HG02870 (cell line): Measurements from ENCODE around the gene CEMIP.
"Not testable (repeated sequence)": the region's sequence is repeated elsewhere in the genome, so short reads cannot be mapped to it uniquely, and the experiment has no call there.

Source experiments
- ATAC-seq: cut with Tn5 transposase; IDR thresholded peaks from one replicate; pipeline ENCODE4 v1.9.1; 2021; ENCODE audit warnings: mild to moderate bottlenecking, moderate library complexity; ENCODE audit not compliant: unreplicated experiment

CEMIP gene

DNA sequence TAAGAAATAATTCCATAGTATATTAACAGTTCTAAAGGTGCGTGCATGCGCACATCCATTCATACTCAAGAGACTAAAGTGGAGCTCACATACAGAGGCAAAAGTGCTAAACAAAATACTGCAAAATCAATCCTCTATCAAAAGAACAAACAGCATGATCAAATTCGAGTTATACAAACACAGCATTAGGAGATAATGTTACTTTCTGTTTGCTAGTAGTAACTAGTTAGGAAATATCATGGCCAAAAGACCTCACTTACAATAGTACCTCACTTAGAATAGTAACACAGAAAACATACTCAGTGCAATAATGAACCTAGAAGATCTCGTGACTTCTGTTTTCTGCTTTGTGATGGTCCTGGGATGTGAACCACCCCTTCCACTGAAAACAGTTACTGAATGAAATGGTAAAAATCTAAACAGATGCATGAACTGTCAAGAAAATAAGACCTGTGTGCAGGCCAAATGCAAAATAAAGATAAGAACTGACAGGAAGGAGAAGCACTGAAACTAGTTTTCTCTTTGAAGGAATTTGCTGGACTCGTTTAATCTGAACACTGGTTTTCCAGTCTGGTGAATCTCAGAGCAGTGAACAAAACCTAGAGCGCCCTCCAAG lies 20.9 kb upstream of the CEMIP start:
- ATAC-seq = no peak

DNA sequence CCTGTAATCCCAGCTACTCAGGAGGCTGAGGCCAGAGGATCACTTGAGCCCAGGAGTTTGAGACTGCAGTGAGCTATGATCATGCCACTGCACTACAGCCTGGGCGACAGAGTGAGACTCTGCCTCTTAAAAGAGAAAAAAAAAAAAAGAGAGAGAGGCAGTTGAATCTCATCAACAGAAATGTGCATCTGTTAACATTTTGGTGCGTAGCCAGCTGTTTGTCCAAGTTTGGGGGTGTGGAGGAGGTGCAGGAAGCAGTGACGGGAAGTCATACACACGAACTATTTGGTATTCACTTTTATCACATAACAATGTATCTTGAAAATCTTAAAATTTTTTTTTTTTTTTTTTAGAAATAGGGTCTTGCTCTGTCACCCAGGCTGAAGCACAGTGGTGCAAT lies 18.2 kb upstream of the CEMIP start:
- no peak for ATAC-seq

DNA sequence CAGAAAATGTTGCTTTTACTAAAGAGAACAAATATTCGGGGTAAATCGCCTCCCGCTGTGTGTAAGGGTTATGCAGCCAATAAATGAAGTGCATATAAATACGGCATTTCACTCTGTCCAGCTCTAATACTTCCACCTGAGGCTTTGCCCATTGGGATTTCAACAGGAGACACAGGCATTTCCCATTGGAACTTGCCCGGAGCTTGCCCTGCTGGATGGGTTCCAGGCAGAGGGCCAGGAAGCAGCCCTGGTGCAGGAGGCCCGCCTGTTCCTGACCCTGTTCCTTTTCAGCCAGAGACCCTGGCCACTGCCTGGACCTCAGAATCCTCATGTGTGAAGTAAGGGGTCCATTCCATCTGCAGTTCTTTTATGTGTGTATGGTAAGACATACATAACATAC lies 17.4 kb upstream of the CEMIP start:
- ATAC-seq = no peak

DNA sequence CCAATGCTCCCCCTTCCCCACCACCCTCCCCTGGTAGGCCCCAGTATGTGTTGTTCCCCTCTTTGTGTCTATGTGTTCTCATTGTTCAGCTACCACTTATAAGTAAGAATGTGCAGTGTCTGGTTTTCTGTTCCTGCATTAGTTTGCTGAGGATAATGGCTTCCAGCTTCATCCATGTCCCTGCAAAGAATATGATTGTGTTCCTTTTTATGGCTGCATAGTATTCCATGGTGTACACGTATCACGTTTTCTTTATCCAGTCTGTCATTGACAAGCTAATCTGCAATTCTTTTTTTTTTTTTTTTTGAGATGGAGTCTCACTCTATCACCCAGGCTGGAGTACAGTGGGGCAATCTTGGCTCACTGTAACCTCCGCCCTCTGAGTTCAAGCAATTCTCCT lies 15.9 kb upstream of the CEMIP start:
- not testable (repeated sequence) for ATAC-seq

DNA sequence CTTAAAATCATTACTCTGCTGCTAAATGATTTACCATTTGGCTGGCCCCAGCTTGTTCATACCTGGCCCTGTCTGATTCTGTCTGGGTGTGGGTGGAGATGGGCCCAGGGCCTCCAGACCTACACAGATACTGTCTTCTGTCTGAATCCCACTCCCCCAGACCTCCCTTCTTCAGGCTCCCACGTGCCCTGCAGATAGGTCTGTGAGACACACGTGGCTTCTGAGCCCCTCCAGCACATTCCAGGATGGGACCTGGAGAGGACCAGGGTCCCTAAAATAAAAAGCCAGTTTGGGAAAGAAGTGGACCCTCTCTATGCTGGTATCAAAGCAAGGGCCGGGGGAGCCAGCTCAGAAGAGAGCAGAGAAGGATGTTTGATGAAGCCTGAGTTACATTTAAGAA lies 14.6 kb upstream of the CEMIP start:
- no peak for ATAC-seq

DNA sequence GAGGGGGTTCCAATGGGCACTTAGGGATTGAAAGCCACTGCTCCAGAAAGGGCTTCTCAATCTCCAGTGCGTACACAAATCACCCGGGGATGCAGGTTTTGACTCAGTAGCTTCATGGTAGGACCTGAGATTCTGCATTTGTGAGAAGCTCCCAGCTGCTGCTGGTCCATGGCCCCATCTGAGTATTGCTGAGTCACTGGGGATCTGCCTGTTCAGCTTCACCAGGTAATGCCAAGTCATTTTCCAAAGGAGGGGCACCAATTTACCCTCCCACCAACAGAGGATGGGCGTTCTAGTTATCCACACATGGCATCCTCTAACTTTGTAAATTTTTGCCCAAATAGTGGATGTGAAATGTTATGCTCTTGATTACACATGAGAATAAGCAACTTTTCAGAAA lies 12.9 kb upstream of the CEMIP start:
- no peak for ATAC-seq

DNA sequence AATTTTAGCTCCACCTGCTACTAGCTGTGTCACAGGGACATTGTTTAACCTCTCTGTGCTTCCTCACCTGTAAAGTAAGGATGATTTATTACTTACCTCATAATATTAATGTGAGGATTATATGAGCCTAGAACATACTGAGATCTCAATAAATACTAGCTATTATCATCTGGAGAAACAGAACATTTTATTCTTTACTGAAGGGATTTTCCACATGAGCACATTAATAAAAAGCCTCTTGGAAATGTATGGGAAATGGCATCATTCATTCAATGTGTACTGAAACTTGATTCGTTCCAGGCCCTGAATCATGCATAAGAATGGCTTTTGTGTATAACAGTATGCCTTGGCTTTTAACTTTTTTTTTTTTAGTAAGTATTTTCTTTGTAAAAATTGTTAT lies 11.0 kb upstream of the CEMIP start:
- ATAC-seq = no peak

DNA sequence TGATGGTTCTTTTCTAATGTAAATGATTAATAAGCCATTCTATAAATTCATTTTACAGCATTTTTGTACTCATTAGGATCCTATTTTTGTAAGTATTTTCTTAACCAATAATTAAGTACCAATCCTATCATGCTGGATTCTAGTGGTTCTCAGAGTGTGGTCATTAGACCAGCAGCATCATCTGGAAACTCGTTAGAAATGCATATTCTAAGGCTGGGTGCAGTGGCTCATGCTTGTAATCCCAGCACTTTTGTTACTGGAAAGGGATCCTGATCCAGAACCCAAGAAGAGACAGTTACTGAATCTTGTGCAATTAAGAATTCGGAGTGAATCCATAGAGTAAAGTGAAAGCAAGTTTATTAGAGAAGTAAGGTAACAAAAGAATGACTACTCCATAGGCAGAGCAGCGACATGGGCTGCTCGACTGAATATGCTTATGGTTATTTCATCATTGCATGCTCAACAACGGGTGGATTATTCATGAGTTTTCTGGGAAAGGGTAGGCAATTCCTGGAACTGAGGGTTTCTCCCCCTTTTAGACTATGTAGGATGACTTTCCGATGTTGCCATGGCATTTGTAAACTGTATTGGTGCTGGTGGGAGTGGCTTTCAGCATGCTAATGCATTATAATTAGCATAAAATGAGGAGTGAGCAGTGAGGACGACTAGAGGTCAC lies 9.9 kb upstream of the CEMIP start:
- ATAC-seq = no peak

DNA sequence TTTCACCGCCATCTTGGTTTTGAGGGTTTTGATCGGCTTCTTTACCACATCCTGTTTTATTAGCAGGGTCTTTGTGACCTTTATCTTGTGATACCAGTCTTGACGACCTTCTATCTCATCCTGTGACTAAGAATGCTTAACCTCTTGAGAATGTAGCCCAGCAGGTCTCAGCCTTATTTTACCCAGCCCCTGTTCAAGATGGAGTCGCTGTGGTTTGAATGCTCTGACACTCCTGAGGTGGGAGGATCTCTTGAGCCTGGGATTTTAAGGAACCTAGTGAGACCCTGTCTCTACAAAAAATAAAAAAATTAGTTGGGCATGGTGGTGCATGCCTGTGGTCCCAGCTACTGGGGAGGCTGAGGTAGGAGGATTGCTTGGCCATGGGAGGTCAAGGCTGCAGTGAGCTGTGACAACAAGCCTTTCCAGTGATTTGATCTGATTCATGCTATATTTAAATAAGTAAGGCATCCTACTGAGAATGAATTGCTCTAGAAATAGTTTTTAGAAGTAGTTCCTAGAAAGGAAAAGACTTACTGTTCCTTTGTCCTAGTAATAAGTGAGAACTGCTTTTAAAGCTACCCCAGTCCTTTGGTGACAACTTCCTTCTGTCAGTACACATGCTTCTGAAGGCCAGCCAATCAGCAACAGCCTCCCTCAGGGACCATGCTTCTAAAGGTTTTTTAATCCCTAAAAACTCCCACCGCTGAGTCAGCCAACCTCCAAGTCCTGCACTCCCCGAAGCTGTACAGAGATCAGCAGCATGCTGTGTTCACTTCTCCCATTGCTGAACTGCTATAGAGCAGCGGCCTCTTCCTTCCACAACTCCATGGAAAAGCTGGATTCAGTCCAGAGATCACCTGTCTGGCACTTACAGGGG lies 9.1 kb upstream of the CEMIP start:
- ATAC-seq = no peak

DNA sequence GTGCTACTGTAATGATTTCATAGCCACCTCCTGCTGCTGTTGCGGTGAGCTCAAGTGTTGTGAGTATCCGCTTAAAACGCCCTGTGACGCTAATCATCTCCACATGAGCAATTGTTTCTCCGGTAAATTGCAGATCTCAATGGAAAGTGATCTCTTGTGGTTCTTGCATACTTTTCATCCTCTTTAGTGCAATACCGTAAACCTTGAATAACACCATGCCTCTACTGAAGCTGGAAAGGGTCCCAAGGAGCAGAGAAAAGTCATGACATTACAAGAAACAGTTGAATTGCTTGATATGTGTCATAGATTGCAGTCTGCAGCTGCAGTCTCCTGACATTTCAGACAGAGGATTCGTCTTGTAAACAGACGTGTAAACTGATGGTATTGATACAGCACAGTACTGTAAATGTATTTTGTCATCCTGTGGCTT lies 6.0 kb upstream of the CEMIP start:
- ATAC-seq = no peak

DNA sequence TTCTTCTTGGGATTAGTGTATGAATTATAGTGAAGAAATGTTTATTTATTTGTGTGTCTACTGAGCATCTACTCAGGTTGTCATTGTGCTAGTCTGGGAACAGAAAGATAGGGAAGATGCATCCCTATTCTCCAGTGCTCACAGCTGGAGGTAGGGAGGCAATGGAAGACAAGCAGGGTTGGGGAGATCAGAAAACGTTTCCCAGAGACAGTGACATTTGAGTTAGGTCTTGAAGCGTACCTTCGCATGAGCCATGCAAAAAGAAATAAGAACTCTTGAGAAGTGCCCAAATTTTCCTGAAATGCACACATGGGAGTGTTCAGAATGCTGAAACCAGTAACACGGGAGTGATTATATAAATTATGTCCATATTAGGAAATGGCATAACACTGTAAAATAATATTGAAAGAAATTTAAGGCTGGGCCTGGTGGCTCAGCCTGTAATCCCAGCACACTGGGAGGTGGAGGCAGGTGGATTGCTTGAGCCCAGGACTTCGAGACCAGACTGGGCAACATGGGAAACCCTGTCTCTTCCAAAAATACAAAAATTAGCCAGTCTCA lies 5.3 kb upstream of the CEMIP start:
- no peak for ATAC-seq

DNA sequence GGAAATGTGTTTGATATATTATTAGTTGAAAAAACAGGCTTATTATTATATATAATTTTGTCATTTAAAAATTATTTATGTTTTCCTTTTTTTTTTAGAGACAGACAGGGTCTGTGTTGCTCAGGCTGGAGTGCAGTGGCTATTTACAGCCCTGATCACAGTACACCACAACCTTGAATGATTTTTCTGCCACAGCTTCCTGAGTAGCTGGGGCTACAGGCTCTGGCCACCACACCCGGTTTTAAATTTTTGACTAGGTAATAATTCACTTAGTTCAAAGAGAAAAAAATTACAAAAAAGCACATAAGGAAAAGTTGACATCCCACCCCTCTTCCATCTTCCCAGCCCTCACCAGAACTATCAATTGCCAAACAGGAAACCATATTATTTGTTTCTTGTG lies 4.7 kb upstream of the CEMIP start:
- ATAC-seq = no peak

DNA sequence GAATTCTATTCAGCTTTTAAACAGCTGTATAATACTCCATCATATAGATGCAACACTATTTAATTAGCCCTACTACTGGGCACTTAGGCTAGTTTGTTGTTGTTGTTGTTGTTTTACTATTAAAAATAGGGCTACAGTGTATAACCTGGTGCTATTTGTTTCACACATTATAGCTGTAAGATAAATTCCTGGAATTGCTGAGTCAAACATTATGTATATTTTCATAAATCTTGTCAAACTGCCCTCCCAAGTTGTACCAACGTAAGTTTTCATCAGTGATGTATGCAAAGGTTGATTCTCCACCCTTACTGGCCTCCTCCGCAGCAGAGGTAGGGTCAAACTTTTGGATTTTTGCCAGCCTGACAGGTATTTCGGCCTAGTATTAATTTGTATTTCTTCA lies 3.8 kb upstream of the CEMIP start:
- no peak for ATAC-seq

DNA sequence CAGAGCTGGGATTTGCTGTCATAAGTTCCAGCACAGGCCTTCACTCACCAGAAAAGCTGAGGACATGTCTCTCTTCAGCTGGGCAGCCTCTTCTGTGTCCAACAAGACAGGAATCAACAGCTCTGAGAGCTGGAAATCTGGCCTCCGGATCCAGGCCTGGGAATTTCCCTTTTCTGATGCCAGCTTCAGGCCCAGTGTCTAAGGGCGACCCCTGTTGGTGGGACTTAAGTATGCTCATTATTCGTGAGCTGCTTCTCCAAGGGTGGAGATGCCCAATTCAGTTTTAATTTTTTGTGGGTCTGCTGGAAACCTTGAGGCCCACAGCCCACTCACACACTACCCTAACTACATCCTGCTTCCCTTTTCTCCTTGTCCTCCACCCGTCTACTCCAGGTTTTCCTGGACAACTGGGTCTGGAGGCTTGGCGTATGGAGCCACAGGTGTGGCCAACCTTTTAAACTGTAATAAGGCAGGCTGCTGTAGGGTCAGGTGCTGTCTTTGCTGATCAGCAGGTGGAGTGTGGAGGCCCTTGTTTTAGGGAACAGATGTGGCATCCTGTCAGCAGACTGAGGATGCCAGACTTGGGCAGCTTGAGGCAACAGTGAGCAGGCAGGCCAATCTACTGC lies 2.6 kb upstream of the CEMIP start:
- no peak for ATAC-seq

DNA sequence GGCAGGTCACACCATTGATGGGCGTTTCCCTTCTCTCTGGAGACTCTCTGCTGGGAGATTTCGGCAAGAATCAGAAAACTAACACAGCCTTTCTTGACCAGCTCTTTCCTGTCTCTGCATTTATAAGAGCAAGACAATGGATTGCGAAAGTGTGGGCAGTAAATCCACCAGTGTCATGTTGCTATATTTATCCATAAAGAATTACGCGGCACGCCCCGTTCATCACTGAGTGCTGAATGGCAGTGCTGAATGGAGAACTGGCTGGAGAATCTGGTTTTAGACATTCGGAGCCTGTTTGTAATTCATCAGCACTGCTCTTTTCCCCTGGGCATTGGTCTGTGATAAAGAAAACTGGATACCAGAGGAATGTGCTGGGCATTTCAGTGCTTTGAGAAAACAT lies 2.0 kb upstream of the CEMIP start:
- ATAC-seq = no peak

DNA sequence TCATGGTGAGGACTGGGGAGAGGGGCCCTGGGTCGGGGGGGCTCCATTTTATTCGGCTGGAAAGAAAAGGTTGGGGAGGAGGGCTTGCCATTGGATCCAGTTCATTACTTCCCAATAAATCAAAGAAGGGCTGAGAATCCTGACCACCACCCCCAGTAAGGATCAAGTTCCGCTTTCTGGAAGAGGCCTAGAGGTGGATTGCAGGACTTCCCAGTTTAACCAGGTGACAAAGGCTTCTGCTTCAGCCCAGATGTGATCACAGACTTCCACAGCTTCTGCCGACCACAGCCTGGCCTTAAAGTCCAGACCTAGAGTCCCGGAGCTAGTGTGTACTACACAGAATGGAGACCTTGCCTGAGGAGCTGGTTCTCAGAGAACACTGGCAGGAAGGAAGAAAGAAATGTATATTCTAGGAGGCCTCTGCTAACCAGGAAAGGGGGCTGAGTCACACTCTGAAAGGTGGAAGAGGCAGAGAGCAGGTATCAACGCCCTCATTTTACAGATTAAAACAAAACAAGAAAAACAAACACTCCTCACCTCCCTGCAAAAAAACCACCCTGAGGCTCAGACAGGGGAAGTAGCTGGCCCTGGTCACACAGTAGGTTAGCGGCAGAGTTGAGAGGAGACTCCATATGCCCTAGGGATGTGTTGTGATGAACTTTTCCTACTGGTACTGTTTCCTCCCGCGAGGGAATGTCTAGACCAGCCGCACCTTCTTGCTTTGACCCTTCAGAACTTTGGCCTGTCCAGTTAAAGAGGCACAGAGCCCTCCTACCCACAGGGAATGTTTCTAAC lies 1.1 kb upstream of the CEMIP start:
- ATAC-seq = no peak

DNA sequence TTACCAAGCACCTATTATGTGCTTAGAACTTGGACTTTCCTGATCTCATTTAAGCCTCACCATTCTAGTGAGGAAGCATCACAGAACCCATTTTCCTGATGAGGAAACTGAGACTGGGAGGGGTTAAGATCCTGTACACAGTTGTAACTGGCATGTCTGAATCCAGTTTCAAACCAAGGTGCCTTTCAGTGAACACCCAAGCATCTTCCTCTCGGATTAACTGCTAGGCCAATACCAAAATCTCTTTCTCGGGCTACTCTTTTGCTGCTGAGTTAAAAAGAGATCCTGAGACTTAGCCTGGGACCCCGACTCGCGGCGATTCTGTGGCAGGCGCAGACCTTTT lies 578 bp upstream of the CEMIP start:
- ATAC-seq = no peak

DNA sequence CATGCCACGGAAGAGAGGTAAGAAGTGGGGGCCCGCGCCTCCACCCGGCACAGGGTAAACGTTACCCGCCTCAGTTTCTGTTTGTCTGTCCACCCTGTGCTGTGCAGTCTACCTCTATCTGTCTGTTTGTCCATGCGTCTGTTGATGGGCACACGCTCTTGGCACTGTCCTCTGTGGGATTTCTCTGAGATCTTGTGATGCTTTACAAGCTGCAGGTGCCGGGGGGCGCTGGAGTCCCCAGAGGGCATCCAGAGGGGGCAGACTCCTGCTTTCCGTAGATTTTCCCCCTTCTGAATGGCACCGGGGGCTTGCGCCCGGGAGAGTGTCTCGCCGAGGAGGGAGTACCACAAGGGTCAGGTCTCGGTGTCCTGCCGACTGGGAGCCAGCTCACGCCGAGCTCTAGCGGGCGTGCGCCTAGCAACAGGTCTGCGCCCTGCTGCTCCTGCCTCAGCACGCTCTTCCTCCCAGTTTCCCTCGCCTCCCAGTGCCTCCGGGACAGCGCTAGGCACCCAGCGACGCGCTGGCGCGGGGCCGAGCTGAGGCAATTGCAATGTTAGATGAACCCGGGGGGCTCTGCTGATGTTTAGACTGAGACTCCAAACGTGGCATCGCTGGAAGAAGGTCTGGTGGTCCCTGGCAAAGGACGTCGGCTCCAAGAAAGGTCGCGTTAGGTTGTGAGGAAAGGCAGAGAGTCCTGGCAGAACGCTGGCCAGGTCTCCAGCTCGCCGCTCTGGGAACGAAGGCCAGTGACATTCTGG lies 667 bp downstream of the CEMIP start:
- no peak for ATAC-seq

DNA sequence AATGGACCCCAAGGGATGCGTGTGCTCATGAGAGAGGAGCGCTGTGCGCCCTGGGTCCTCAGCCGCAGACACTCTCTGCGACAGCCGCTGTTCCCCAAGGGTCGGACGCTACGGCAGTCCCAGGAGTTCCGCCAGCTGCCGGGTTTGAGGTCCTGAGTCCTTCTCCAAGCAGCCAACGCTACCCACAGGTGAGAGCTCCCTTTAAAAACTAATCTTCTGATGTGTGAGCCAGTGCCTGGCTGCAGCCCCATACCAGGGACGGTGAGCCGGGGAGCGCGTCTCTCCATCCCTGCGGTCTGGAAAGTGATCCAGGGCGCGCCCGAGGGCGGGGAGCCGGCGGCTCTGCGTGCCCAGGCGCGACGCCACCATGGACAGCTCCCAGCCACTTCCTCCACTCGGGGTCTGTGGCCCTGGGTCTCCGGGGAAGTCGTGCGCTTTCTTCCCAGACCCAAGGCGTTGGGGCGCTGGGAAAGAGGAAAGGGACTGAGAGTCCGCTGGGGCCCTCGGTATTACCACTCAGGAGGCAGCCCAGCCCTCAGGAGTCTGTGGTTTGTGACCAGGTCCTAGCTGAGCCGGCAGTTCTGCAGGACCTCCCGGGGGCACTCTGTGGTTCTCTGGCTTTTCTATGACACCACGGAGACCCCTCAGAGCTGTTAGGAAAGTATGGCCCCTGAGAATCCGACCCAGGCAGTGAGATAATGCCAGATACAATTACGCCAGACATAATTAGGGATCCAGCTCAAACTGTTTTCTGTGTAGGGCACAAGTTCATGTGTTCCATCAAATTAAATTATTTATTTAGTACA lies 1.4 kb downstream of the CEMIP start:
- no peak for ATAC-seq
